Measurements from ENCODE around the gene AKAP8L. TPM values are rescaled to one million over a fixed set of nuclear protein-coding genes. Genes with fewer than 3 reads are reported as not detected.

AKAP8L gene
- total and polyA plus RNA-seq, 4 donors = 16.4 to 67.1 (median 42.9) TPM

DNA sequence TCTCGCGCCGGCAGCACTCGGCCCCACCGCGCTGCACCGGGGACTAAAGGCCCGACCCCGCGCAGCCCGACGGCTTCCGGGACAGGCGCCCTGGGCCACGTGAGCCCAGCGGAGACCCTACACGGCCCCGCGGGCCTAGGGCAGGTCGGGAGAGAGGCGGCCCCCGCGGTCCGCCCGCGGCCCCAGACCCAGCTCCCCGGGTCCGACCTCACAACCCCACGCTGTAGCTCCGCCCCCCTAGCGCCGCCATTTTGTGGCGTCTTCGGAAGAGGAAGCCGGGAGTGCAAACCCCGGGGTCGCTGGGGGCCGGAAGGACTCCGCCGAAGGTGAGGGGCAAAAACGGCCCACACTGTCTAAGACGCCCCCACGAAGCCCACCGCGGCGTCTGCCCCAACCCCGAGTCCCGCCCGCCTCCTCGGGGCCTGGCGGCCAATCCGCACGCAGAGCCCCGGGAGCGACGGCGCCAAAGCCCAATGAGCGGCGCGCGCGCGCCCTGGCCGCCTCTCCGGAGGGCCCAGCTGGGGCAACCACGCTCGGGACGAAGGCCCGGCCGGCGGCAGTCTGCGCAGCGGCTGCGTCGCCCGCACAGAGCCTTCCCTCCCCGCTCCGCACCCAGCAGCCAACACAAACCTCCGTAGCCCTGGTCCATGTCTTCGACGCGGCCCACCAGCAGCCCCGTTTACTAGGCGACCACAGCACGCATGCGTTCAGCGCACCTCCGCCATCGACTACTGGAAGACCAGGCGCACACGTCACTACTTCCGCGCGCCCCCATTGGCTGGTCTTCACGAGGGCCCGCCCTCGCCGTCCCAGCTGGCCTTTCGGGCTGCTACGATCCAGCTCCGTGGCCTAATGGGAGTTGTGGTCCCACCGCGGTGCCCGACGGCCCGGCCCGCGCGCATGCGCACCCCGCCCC is 39.4 kb downstream of the AKAP8L start, which contains the start of gene AKAP8:
Gene AKAP8, minus strand, starts transcription at position 705 of the 916 bp plus-strand sequence. Its CDS starts 56 bp downstream, at position 649.
- H3K4me3 ChIP-seq (ENCODE audit: low read depth in 1 of 3, low read length in 3 of 3) = peak within 1 kb of the TSS; percentile 85 to 98 (median 96)
- peak; percentile 99 for DNase-seq (ENCODE audit: low spot score)
- H3K27me3 ChIP-seq (ENCODE audit: control insufficient read depth in 4 of 4, insufficient read depth in 4 of 4, low read length in 3 of 4) = no peaks in the 10 kb centered on the region
- peak within 1 kb of the TSS; percentile 92 to 98 for H3K27ac ChIP-seq (ENCODE audit: low read depth in 1 of 2, low read length in 2 of 2)
- H3K4me1 ChIP-seq (ENCODE audit: control insufficient read depth in 4 of 4, insufficient read depth in 4 of 4, low read length in 3 of 4) = peaks cover 18 to 44% (median 35%) of the 10 kb centered on the region in 4 donors
- H3K9me3 ChIP-seq (ENCODE audit: control insufficient read depth in 4 of 4, low read length in 3 of 4) = no peaks in the 10 kb centered on the region
- H3K9ac ChIP-seq (ENCODE audit: low read depth in 1 of 2, low read length in 2 of 2) = peak within 1 kb of the TSS; percentile 82 to 92
- TF ChIP-seq TAF1 (conservative IDR thresholded peaks at IDR 0.05) (no peak), SP1 (IDR thresholded peaks at IDR 0.05) (peak; percentile 52), YY1 (IDR thresholded peaks at IDR 0.05) (peak; percentile 94), FOXA1 (IDR thresholded peaks at IDR 0.05) (no peak)
- peaks cover 0 to 5% (median 2%) of the 10 kb centered on the region in 4 donors for H3K36me3 ChIP-seq (ENCODE audit: control insufficient read depth in 4 of 4, insufficient read depth in 3 of 4, low read depth in 1 of 4, low read length in 3 of 4)
- WGBS = under 1% methylated on average over 111 of the region's 111 CpGs

DNA sequence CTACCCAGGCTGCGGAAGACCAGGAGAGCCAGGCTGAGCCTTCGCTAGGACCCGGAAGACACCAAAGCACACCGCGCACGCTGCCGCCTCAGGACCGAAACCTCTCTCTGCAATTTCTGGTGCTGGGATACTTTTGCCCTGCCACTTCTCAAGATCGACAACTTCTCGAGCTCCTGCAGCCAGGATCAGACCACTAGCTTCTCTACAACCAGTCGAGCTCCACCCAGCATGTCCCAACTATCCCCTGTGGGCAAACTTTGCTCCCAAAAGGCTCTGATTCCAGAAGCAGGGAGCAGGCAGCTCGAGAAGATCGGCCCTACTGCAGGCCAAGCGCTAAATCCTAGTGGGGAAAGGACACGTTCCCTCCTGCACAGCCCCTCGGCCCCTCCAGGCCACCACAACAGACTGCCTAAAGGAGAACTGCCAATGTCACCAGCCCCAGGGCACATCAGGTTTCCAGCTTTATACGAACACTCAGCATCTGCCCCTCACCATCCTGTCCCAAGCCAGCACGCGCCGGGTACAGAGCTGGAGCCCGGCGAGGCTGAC is 40.2 kb downstream of the AKAP8L start:
- WGBS = under 1% methylated on average over 22 of the region's 22 CpGs

DNA sequence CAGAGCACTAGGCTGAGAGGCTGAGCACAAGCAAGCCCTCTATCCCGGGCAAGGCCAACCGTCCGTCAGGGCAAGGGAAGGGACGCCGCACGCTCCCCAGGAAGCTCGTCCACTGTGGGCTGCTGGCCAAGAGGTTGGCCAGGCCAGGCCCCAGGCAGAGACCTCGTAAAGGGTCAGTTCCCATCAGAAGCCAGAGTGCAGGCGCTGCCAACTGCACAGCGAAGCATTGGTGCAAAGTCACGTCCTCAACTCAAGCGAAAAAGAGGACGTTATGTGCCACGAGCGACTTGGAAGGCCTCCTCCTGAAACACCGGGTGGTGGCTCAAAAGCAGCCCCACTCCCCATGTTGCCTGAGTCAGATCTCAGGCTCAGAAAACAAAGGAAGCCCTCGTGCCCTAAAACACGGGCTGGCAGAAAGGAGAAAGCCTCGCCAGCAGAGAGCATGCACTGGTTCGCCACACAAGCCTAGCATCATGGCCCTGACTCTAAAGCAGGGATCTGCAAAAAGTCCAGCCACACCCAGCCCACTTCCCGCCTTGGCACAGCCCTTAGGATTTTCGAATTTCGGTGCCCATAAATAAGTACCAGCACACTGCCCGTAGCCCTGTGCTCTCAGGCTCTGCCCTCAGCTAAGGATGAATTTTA is 43.9 kb downstream of the AKAP8L start:
- peak overlapping the region in 1 of 2 donors; percentile 28 for H3K9ac ChIP-seq (ENCODE audit: low read depth in 1 of 2, low read length in 2 of 2)
- peak overlapping the region in 1 of 3 donors; percentile 29 for H3K4me3 ChIP-seq (ENCODE audit: low read depth in 1 of 3, low read length in 3 of 3)
- 31% methylated on average over 24 of the region's 24 CpGs for WGBS
- H3K4me1 ChIP-seq (ENCODE audit: control insufficient read depth in 4 of 4, insufficient read depth in 4 of 4, low read length in 3 of 4) = peaks cover 23 to 43% (median 35%) of the 10 kb centered on the region in 4 donors
- peak overlapping the region; percentile 67 to 89 for H3K27ac ChIP-seq (ENCODE audit: low read depth in 1 of 2, low read length in 2 of 2)
- H3K27me3 ChIP-seq (ENCODE audit: control insufficient read depth in 4 of 4, insufficient read depth in 4 of 4, low read length in 3 of 4) = no peaks in the 10 kb centered on the region
- no peaks in the 10 kb centered on the region for H3K9me3 ChIP-seq (ENCODE audit: control insufficient read depth in 4 of 4, low read length in 3 of 4)
- H3K36me3 ChIP-seq (ENCODE audit: control insufficient read depth in 4 of 4, insufficient read depth in 3 of 4, low read depth in 1 of 4, low read length in 3 of 4) = peaks cover 6 to 33% (median 17%) of the 10 kb centered on the region in 4 donors
- DNase-seq (ENCODE audit: low spot score) = no peak
- TF ChIP-seq, protein P1, sequence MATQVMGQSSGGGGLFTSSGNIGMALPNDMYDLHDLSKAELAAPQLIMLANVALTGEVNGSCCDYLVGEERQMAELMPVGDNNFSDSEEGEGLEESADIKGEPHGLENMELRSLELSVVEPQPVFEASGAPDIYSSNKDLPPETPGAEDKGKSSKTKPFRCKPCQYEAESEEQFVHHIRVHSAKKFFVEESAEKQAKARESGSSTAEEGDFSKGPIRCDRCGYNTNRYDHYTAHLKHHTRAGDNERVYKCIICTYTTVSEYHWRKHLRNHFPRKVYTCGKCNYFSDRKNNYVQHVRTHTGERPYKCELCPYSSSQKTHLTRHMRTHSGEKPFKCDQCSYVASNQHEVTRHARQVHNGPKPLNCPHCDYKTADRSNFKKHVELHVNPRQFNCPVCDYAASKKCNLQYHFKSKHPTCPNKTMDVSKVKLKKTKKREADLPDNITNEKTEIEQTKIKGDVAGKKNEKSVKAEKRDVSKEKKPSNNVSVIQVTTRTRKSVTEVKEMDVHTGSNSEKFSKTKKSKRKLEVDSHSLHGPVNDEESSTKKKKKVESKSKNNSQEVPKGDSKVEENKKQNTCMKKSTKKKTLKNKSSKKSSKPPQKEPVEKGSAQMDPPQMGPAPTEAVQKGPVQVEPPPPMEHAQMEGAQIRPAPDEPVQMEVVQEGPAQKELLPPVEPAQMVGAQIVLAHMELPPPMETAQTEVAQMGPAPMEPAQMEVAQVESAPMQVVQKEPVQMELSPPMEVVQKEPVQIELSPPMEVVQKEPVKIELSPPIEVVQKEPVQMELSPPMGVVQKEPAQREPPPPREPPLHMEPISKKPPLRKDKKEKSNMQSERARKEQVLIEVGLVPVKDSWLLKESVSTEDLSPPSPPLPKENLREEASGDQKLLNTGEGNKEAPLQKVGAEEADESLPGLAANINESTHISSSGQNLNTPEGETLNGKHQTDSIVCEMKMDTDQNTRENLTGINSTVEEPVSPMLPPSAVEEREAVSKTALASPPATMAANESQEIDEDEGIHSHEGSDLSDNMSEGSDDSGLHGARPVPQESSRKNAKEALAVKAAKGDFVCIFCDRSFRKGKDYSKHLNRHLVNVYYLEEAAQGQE (IDR thresholded peaks at IDR 0.05) = peak; percentile 19
- peak; percentile 68 to 72 for TF ChIP-seq HNF4A (conservative IDR thresholded peaks at IDR 0.05)
- TF ChIP-seq, protein P2, sequence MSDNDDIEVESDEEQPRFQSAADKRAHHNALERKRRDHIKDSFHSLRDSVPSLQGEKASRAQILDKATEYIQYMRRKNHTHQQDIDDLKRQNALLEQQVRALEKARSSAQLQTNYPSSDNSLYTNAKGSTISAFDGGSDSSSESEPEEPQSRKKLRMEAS (IDR thresholded peaks at IDR 0.05) = peak; percentile 84
- TF ChIP-seq, protein P3, sequence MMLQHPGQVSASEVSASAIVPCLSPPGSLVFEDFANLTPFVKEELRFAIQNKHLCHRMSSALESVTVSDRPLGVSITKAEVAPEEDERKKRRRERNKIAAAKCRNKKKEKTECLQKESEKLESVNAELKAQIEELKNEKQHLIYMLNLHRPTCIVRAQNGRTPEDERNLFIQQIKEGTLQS (IDR thresholded peaks at IDR 0.05) = no peak
- TF ChIP-seq NR2F2 (IDR thresholded peaks at IDR 0.05) = peak; percentile 95
- TF ChIP-seq RAD21 (IDR thresholded peaks at IDR 0.05) = peak; percentile 47 to 72
- TF ChIP-seq FOXA1 (IDR thresholded peaks at IDR 0.05) = no peak
- TF ChIP-seq YY1 (IDR thresholded peaks at IDR 0.05) = peak; percentile 54
- TF ChIP-seq TAF1 (conservative IDR thresholded peaks at IDR 0.05) = no peak
- TF ChIP-seq RXRA (IDR thresholded peaks at IDR 0.05) = peak; percentile 82 to 83

More for the DNA sequence above, 40.2 kb downstream of the AKAP8L start:
- Histone ChIP-seq H3K9ac (ENCODE audit: low read depth in 1 of 2, low read length in 2 of 2) (peak overlapping the region; percentile 82 to 92), H3K27me3 (ENCODE audit: control insufficient read depth in 4 of 4, insufficient read depth in 4 of 4, low read length in 3 of 4) (no peaks in the 10 kb centered on the region), H3K27ac (ENCODE audit: low read depth in 1 of 2, low read length in 2 of 2) (peak overlapping the region; percentile 92 to 98), H3K4me1 (ENCODE audit: control insufficient read depth in 4 of 4, insufficient read depth in 4 of 4, low read length in 3 of 4) (peaks cover 23 to 50% (median 39%) of the 10 kb centered on the region in 4 donors), H3K36me3 (ENCODE audit: control insufficient read depth in 4 of 4, insufficient read depth in 3 of 4, low read depth in 1 of 4, low read length in 3 of 4) (peaks cover 0 to 5% (median 2%) of the 10 kb centered on the region in 4 donors), H3K9me3 (ENCODE audit: control insufficient read depth in 4 of 4, low read length in 3 of 4) (no peaks in the 10 kb centered on the region), H3K4me3 (ENCODE audit: low read depth in 1 of 3, low read length in 3 of 3) (peak overlapping the region; percentile 85 to 98 (median 96))
- DNase-seq (ENCODE audit: low spot score) = no peak
- TF ChIP-seq RAD21 (IDR thresholded peaks at IDR 0.05) (peak in 1 of 2 donors; percentile 28), FOXA2 (IDR thresholded peaks at IDR 0.05) (no peak), NR2F2 (IDR thresholded peaks at IDR 0.05) (no peak), YY1 (IDR thresholded peaks at IDR 0.05) (no peak), RXRA (IDR thresholded peaks at IDR 0.05) (peak in 1 of 2 donors; percentile 17)
- TF ChIP-seq, protein P1 (IDR thresholded peaks at IDR 0.05) = no peak
- TF ChIP-seq, protein P2 (IDR thresholded peaks at IDR 0.05) = no peak
